Occipital lobe (tissue), 2 donors: Measurements from ENCODE around the gene PAX7. TPM values are rescaled to one million over a fixed set of nuclear protein-coding genes. Genes with fewer than 3 reads are reported as not detected.

Source experiments
- DNase-seq: peaks from one replicate; lab custom pipeline; 2025; lab: John Stamatoyannopoulos, UW
- total RNA-seq: library from RNA; depleted of rRNA; stranded (reverse); fragments of >200 nt; gene quantifications from one replicate; pipeline ENCODE4 v1.2.3, GENCODE V29; 2014

Gene PAX7
- total RNA-seq, 1 donor from 2014 or later, result not detected

DNA sequence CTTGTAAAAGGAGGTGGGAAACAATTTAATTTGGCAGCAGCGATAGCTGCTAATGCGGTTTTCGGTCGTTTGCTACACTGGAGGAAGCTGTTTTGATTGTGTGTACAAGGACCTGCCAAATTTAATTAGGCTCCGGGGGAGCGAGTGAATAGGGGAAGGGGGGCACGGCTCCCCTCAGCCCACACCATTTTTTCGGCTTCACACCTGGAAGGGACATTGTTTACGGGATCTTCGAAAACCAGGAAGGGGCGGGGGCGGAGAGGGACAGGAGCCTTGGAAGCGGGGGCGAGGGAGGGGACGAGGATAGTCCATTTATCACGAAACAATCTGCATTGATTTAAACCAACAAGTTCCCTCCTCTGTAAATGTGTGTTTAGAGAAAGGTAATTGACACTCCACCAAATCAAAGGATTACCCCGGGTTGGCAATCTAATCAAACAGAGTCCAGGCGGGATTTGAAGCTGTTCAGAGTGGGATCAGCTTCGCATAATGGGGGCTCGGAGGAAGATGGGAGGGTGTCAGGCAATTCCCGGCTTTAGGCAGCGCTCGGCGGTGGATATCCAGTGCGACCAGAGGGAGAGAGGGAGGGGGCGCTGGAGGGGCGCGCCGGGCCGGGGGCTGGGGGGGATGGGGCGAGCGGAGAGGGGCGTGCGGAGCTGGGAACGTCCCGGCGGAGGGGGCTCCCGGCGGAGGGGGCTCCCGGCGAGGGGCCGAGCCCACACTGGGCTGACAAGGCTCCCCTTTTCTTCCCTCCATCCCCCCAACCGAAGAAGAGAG, 9.8 kb downstream of the PAX7 start:
- no peak for DNase-seq

DNA sequence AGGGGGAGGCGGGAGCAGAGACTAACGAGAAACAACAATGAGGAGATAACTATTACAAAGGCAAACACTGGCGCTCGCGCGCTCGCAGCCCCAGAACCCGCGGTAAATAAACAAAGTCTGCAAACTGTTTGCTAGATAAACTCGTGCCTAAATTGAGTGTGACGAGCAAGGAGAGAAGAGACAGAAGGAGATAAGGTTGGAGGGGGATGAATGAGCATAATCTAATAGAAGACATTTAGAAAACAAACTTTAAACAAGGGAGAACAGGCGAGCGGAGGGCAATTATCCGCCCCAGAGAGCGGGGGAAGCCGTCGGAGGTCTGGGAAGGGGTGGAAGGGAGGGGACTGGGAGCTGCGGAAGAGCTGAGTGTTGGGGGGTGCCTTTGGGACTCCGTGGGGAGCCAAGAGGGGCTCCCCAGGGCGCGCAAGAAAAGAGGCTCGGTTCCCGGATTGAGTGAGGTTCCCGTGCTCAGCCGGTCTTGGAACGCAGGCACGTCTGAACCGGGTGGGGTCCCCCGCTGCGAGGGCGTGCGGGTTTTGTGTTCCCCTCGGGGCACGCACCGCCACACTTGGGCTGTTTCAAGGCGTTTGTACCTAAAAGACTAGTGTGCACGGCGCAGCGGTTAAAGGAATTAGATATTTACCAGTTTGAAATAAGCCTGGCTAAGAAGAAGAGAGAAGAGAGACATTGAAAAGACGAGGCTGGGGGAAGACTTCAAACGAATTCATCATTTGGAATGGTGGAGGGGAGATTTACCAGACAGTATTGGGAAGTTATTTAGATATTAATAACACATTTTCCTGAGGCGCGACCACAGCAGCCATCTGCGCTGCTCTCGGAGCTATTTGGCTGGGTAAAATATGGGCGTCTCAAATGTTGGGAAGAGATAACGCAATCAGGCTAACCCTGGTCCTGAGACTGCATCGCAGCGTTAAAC, 10.6 kb downstream of the PAX7 start:
- no peak for DNase-seq

DNA sequence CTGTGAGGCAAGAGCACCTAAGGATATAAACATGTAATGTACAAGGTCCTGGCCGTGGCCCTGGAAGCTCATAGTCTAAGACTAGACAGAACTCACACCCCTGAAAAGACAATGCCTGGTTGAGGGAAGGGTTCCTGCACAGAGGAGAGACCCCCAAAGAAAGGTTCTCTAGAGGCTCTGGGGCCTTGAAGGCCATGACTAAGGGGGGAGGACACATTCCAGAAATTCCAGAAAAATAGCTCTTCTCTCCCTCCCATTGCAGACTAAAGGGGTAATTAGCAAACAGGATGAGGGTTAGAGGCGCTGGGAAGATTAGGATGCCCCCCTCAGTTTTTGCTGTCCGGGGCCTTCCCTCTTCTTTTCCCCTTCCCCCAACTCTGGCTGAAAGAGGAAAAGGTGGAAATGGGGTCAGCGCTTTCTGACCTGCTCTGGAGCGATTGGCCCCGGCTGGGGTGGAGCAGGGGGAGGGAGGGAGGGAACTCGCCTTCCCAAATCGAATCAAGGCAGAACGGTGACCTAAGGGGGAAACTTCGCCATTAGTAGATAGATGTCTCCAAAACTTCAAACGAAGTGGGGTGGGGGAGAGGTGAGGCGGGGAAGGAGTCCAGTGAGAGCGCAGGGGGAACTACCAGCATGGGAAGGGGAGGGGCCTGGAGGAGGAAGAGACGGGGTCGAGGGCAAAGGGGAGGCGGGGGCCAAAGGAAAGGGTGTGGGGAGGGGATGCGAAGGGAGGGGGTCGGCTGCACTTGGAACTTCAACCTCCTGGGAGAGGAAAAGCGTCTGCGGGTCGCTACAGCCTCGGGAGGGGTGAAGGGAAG, 11.8 kb downstream of the PAX7 start:
- DNase-seq, result no peak

DNA sequence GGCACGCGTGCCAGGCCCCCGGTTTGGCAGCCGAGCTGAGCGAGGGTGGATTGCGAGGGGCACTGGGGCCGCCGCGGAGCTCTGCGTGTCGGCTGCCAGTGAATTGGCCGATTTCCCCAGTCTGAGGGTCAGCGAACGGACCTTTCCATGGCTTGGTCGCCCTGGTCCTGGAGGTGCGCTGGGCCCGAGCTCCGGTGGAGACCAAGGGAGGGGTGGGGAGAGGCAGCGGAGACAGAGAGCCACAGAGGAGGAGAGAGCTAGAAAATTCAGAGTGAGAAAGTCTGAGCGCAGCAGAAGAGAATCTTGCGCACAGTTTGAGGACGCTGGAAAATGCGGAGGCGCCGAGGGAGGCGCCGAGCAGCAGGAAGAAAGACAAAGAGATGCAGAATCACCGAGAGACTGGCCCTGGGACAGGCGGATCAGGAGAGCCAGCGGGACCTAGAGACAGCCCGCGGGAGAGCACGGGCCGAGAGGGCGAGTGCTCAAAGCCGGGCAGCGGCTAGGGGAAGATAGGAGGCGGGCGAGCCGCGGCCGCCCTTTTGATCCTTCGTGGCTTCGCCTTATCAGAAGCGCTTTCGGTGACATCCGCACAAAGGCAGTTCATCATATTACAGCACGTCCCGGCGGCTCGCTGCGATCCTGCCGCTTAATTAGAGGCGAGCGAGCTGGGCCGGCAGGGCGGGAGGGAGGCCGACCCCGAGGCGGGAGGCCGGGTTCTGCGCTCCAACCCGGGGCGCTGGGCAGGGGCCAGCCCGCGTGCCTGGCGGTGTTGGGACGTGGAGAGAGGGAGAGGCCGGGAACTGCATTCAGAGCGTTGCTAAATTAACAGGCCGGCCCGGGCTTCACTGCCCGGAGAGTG, 12.7 kb downstream of the PAX7 start:
- no peak for DNase-seq

DNA sequence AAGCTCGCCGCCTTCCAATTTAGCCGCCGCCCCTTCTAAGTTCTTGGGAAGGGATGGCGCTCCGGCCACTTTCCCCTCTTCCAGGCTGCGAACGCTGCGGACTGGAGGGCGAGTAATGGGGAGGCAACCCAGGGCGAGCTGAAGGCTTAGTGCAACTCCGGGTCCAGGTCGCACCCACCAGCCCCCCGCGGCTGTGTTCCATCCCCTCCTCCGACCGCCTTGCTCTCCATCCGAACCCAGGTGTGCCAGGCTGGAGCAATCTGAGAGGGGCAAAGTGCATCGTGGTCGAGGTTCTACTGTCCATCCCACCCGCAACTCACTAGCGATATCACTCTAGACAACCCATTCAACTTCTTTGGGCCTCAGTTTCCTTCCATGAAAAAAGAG, 13.4 kb downstream of the PAX7 start:
- no peak for DNase-seq

DNA sequence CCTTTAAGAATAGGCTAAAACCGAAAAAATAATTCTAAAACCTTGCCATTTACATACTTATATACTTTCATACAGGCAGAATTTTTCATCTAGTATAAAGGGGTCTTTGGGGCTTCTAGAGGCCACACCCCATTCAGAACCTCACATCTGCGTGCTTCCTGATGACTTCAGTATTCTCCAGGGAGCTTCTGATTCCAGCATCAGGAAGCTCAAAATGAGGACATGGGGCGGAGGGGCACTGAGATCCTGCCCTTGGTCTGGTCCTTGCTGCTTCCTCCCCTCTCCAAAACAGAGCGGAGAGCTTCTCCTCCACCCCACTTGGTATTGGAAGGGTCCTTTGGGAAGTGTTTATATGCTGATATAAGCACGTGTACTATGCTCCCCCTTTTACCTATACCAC, 13.8 kb downstream of the PAX7 start:
- DNase-seq, result no peak

DNA sequence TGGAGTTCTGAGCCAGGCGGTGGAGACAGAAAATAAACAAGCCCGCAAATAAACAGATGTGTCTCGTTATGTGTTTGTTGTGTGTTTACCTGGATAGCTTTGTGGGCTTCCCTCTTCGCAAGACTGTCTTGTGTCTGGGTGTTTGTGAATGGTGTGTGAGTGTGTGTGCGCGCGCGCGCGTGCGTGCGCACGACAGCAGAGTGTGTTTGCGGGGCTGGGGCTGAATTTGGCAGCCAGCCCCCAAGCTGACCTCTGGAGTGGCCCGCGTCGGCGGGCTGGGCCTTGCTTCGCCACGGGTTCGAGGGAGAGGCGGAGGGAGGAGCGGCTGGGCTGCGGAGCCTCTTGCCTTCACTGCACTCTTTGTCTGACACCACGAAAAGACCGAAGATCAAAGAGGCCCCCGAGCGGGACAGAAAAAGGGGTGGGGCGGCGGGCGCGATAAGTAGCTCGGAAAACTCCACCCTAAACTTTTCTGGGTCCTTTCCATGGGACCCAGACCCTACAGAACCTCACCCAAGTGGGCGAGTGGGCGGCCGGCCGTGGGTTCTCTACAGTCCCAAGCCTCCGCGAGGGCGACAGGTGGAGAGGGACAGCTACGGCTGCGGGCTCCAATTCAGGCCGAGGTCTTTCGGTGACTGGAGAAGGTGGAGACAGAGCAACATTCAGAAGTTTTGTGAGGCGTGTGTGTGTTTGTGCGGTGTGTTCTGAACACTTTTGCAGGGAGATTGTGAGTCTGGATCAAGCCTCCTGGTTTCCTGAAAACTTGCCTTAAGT, 14.5 kb downstream of the PAX7 start:
- no peak for DNase-seq

DNA sequence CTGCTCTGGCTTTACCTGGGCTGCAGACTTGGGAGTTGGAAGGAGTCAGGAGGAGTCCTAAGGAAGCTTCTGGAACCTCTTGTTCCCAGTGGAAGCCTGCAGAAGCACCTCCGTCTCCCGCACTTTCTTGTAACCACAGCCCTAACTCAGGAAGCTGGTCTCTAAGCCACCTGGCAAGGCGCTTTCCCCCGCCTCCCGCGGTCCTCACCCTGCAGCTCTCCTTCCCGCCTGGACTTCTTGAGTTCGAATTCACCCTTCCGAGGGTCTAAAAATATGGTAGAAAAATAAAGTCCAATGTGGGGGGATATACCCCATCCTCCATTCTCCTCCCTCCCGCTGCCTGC, 15.1 kb downstream of the PAX7 start:
- no peak for DNase-seq

DNA sequence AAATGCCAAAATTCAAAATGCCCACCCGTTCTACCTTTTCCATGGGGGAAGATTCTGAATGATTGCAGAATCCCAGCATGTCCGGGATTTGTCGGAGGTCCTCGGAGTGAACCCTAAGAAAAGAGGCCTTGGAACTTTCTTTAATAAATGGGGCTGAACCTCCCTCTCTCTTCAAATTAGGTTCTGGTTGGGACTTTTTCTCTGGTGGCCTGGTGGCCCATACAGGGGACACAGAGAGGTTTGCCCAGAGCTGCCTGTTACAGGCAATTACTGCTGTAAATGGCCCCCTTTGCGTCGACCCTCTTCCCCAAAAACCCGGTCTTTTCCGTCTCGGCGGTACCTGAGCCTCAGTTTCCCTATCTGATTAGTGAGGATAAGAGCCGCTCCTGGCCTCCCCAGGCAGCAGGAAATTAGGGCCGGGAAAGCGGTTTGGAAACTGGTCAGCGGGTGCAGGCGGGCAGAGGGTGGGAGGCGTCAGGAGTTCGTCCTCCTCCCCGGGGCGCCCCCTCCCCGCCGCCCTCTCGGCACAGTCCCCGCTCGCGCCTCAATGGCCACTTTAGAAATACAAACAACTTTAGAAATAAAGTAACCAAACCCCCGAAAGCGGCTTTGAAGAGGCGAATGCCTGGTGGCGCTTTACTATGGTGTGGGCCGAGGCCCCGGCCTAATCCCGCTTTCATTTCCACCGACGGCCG, 15.6 kb downstream of the PAX7 start:
- DNase-seq, result no peak

DNA sequence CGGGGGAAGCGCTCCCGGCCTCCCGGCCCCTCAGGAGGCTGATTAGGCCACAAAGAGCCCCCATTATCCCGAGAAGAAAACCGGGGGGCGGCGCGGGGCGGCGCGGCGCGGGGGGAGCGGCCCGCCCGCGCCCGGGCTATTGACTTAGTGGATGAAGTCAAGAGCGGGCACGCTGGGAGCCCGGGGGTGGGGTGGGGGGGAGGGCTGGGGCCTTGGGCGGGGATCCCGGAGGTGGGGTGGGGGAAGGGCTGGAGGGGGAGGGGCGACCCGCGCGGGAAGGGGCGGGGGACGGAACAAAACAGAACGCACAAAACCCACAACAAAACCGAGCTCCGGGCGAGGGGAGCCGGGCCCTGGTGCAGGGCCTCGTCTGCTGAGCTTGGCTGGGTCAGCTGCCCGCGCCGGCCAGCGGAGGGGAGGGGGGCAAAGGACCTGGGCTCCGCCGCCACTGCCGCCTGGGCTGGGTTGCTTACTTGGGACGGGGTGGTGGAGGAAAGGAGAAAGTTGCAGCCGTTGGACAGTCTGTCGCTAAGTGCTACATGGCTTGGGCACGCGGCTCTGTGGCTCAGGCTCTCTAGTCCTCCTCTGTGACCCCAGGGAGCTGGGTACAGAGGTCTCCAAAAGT, 16.3 kb downstream of the PAX7 start:
- no peak for DNase-seq

DNA sequence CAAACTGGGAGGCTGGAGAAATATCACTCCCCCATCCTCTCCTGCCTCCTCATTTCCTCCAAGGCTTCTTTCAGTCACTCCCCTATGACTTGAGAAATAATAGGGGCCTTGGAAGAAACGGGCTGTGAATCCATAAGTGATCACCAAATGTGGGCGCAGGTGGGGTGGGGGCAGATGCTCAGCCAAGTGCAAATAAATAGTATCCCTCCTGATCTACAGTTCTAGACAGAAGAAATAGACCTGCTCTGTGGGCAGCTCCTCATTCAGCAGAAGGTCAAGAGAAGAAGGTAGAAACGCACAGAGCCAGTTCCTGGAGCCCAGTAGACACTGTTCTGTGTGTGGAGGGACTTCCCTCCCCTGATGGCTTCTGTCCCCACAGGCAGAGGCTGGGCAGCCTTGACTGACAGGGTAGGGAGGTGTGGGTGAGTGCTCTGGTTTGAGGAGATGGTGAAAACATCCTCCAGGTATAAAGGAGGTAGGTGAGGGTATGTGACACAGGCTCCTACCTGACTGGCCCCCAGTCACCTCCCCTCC, 17.1 kb downstream of the PAX7 start:
- no peak for DNase-seq

DNA sequence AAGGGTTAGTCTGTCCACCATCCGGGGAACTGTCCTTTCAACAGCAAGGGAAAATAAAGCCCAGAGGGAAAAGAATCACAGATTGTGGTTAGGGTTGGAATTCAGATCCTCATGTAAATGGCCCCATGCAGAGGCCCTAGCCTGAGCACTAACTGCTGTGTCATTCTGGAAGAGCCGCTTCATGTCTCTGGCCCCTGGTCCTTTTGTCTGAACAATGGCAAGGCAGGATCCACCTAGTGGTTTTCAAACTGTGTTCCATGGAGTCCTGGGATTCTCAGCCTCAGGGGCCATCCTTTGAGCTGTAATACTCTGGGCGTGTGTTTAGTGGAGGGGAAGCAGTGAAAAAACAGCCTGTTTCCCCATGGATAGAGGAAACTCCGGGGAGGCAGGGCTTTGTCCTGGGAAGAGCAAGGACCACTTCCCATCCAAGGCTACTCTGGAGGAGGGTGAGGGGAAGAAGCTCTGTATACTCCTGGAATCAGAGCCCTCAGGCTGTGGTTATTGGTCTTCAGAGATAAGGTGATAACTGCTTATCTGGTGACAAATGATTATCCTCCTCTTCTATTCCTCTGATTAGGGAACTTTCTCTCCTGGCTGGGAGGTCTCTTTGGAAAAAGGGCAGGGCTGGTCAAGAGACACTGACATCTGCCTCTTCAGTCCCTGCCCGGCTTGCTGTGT, 19.2 kb downstream of the PAX7 start:
- DNase-seq, result no peak

DNA sequence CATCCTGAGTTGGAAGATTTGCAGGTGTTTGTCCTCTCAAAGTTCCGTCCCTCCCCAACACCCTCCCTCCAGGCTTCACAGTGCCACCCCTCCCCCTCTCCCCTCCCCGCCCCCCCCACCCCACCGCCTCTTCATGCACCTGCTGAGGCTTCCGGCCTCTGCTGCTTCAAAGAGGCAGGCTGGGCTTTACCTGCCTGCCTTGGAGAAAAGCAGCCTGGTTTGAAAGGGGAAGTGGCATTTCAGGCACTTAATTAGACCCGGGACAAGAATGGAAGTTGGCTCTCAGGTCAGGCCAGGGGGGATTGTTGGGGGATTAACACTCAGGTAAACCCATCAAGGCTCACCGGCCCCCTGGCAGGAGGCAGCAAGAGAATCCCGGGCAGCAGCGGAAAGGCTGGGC, 21.1 kb downstream of the PAX7 start:
- DNase-seq, result no peak

DNA sequence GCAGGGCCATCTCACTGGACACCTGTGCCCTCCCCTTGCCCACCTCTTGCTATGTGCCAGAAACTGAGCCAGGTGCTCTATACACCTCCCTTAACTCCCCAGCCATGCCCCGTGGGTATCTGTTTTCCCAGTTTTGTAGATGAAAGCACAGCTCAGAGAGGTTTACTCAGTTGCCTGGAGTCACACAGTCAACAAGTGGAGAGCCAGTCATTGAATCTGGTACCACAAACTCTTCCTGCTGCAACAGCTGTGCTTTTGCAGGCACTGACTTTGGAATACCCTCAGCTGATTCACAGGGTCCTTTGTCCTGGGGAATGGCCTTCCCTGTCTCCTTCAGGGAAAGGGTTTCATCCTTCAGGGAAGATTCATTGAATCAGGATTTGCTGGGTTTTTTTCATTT, 22.1 kb downstream of the PAX7 start:
- DNase-seq, result no peak

DNA sequence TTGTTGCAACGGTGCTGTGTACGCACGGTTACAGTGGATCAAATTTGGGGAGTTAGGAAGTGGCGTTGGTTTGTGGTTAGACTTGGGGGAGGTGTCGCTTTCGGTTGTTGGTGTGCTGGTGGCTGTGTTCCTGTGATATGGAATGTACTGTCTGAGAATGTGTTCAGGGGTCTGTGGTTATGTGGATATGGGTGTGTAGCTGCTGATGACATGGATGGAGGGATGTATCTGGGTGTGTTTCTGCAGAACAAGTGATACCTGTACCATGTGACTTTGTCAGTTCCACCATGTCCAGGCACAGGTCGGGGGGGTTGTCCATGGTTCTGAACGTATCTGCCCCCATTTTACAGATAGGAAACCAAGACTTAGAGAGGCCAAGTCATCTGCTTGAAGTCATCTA, 22.7 kb downstream of the PAX7 start:
- no peak for DNase-seq

DNA sequence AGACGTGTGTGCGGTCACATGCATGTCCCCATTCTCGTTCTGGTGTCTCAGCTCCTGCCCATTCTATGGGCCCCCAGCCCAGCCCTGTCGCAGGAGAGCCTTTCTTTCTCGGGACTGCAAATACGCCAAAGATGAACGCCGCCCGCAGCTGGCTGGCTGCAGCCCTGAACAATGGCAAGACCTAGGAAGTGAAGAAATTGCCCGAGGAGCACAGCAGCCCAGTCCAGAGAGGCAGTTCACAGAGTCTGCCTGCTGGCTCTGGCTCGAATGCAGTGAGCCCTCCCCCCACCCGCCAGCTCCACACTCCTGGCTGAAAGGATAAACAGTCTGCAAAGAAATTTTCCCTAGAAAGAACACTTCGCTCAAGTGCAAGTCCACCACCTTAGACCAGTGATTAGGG, 23.3 kb downstream of the PAX7 start:
- DNase-seq, result no peak

DNA sequence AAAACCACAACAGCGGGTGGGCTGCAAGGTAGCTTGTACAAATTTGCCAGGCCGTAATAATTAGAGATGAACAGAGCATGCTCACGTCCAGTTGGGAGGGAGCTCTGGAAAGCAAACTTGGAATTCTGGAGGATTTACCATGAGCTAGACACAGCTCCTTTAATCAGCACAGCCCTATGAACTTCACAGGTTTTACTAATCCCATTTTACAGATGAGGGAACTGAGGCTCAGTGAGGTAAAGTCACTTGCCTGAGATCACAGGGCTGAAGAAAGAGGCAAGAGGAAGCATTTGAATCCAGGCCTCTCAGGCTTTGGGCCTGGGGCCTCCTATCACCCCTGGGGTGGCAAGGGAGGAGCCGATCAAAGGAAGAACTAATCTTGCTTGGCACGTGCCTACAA, 24.0 kb downstream of the PAX7 start:
- no peak for DNase-seq

DNA sequence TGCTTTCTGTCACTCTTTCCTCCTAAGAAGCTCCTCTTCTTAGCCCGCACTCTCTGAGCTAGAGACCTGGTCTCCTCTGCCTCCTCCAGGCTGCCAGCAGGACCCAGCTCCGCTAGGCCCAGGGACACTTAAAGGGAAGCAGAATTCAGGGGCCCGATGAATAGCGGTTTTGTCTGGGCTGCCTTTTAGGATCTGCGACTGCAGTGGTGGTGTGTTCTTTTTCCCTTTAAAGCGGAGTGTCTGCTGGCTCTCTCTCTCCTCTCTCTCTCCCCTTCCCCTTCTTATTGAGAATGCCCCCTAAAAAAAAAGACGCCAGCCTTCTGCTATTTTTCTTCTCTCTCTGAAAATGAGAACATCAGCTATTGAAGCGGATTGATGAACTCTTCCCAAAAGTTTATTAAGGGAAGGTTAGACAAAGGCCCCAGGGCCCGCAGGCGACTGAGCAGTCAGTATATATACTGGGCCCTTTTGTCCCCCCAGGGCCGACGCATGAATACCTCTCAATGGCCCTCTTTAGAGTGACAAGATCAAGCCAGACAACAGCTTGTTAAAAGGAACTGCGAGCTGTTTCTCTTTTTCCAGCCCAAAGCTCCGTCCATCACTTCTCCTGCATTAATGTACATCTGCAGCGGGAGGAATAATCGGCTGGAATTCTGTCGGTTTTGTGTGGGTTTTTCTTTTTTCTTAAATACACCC, 27.0 kb downstream of the PAX7 start:
- DNase-seq, result no peak
